GM21381 (cell line): ENCODE measurements around the gene FUT7.

ENCODE experiments used
- ATAC-seq: cut with Tn5 transposase; IDR thresholded peaks from one replicate; pipeline ENCODE4 v1.9.1; 2021; ENCODE audit warnings: mild to moderate bottlenecking, moderate library complexity; ENCODE audit not compliant: unreplicated experiment

FUT7 gene

GRCh38 chr9:137019891-137020683 is 11.8 kb downstream of the FUT7 start:
- ATAC-seq, result no peak

GRCh38 chr9:137018761-137019559 is 12.9 kb downstream of the FUT7 start:
- ATAC-seq, result no peak

- ATAC-seq, result no peak
Measured at GRCh38 chr9:137017791-137018497, 13.9 kb downstream of the FUT7 start.

- ATAC-seq, result no peak
Measured at GRCh38 chr9:137017071-137017470, 14.8 kb downstream of the FUT7 start.

GRCh38 chr9:137016436-137016835 is 15.5 kb downstream of the FUT7 start:
- no peak for ATAC-seq

- ATAC-seq, result no peak
Measured at GRCh38 chr9:137015976-137016375, 15.9 kb downstream of the FUT7 start.

GRCh38 chr9:137015540-137015930 is 16.4 kb downstream of the FUT7 start:
- ATAC-seq, result no peak

GRCh38 chr9:137014776-137015539 is 16.9 kb downstream of the FUT7 start:
- ATAC-seq, result no peak

- ATAC-seq, result no peak
Measured at GRCh38 chr9:137014166-137014565, 17.7 kb downstream of the FUT7 start.

GRCh38 chr9:137013571-137013940 is 18.3 kb downstream of the FUT7 start:
- ATAC-seq, result no peak

- no peak for ATAC-seq
Measured at GRCh38 chr9:137012694-137013570, 19.0 kb downstream of the FUT7 start.

GRCh38 chr9:137011907-137012675 is 19.8 kb downstream of the FUT7 start:
- ATAC-seq, result no peak

GRCh38 chr9:137011156-137011555 is 20.7 kb downstream of the FUT7 start:
- ATAC-seq, result no peak

GRCh38 chr9:137009938-137010732 is 21.8 kb downstream of the FUT7 start:
- no peak for ATAC-seq

GRCh38 chr9:137009217-137009616 is 22.7 kb downstream of the FUT7 start:
- no peak for ATAC-seq

- no peak for ATAC-seq
Measured at GRCh38 chr9:137008312-137008711, 23.6 kb downstream of the FUT7 start.

- ATAC-seq, result no peak
Measured at GRCh38 chr9:137007816-137008270, 24.0 kb downstream of the FUT7 start.

- no peak for ATAC-seq
Measured at GRCh38 chr9:137007108-137007815, 24.6 kb downstream of the FUT7 start.
